GM12878 (cell line): Measurements from ENCODE around the gene ZNF148.

ENCODE experiments used
- CTCF ChIP-seq, 3 experiments: IDR thresholded peaks in 2 of 3; conservative IDR thresholded peaks in 1 of 3; 2 replicates each; pipeline ENCODE4 v1.5.1; 2011; ENCODE audit warnings: low read depth in 3 of 3, low read length in 3 of 3, mild to moderate bottlenecking in 3 of 3, control low read depth in 2 of 3, moderate library complexity in 2 of 3, inconsistent platforms in 1 of 3, mixed read lengths in 1 of 3; ENCODE audit not compliant: control insufficient read depth in 2 of 3, insufficient read depth in 1 of 3; ENCODE audit errors: extremely low read depth in 1 of 3
- HDAC2 ChIP-seq: fragments of 200-600 bp; sonication (generic); IDR thresholded peaks from 2 replicates; pipeline ENCODE4 v1.6.1; 2017
- RB1 ChIP-seq: fragments of 450-650 bp; formaldehyde crosslinking; IDR thresholded peaks from 2 replicates; pipeline ENCODE4 v1.6.1; 2017; ENCODE audit warnings: mild to moderate bottlenecking, borderline replicate concordance
- RBBP5 ChIP-seq: fragments of 200-600 bp; sonication (generic); conservative IDR thresholded peaks from 2 replicates; pipeline ENCODE4 v1.6.1; 2016
- SRF ChIP-seq, 2 experiments: IDR thresholded peaks; 2 replicates each; pipeline ENCODE4 v1.6.1; 2011; ENCODE audit warnings: low read depth in 2 of 2, low read length in 2 of 2, mild to moderate bottlenecking in 1 of 2, moderate library complexity in 1 of 2
- TARDBP ChIP-seq: IDR thresholded peaks from 2 replicates; pipeline ENCODE4 v1.6.1; 2016; ENCODE audit warnings: borderline replicate concordance

- TF ChIP-seq TARDBP = no peak
- no peak for TF ChIP-seq SRF (IDR thresholded peaks at IDR 0.05; ENCODE audit: low read depth in 2 of 2, low read length in 2 of 2)
- no peak for TF ChIP-seq HDAC2
- no peak for TF ChIP-seq RBBP5
- TF ChIP-seq CTCF (IDR thresholded peaks at IDR 0.05 in 2 of 3, conservative IDR thresholded peaks at IDR 0.05 in 1 of 3; ENCODE audit: control insufficient read depth in 2 of 3, extremely low read depth in 1 of 3, insufficient read depth in 1 of 3, low read depth in 3 of 3, low read length in 3 of 3) = no peak
- TF ChIP-seq RB1 = no peak
Measured at GRCh38 chr3:125349556-125350165, 25.5 kb downstream of the ZNF148 start.
